Prostate gland (tissue), 2 donors: ENCODE data around the gene CD248. TPM values are rescaled to one million over a fixed set of nuclear protein-coding genes. Genes with fewer than 3 reads are reported as not detected.

Experiments used
- DNase-seq: peaks from one replicate; pipeline ENCODE4 v3.0.0-alpha.2; 2019; ENCODE audit warnings: low spot score
- H3K27ac ChIP-seq, 2 donors: fragments of 200-600 bp; sonication (generic); 2 replicates each; pipeline ENCODE4 v1.5.1; 2017 to 2019
- H3K27me3 ChIP-seq: fragments of 200-600 bp; sonication (generic); replicated peaks from 2 replicates; pipeline ENCODE4 v1.5.1; 2019; ENCODE audit not compliant: insufficient read depth
- H3K36me3 ChIP-seq, 2 donors: fragments of 200-600 bp; sonication (generic); 1 replicate in 1 of 2; 2 replicates in 1 of 2; pipeline versions ENCODE4 v1.5.1 to v1.8.1; 2017 to 2019
- H3K4me1 ChIP-seq: fragments of 200-600 bp; sonication (generic); replicated peaks from 2 replicates; pipeline ENCODE4 v1.5.1; 2019
- H3K4me3 ChIP-seq, 2 donors: fragments of 200-600 bp; sonication (generic); 2 replicates each; pipeline ENCODE4 v1.5.1; 2017 to 2019
- H3K9me3 ChIP-seq: fragments of 200-600 bp; sonication (generic); 2 replicates; pipeline ENCODE4 v1.5.1; 2017
- POLR2A ChIP-seq: fragments of 450-650 bp; IDR thresholded peaks from one replicate; pipeline ENCODE4 v1.6.1; 2016; ENCODE audit warnings: antibody characterized with exemption, mild to moderate bottlenecking
- POLR2AphosphoS5 ChIP-seq: sonication (generic); formaldehyde crosslinking; IDR thresholded peaks from one replicate; pipeline ENCODE4 v1.6.1; 2017; ENCODE audit warnings: antibody characterized with exemption
- WGBS: methylation state at CpG from one replicate; pipeline ENCODE4 v1.1.5; 2018; 5-methylcytosine and 5-hydroxymethylcytosine counted together
- intact Hi-C: fragments of 100-400 bp; cut with DNase I; formaldehyde crosslinking; loops from one replicate; pipeline ENCODE4 v1.14.2; 2022
- total RNA-seq, 2 donors: library from RNA; depleted of rRNA; stranded (reverse); fragments of >200 nt; gene quantifications; one replicate each; pipeline ENCODE4 v1.1.0, GENCODE V29; 2016
- TF ChIP-seq, protein P1 (sequence below), 4 experiments: fragments of 200-600 bp in 2 of 4; fragments of 450-650 bp in 2 of 4; sonication (generic) in 2 of 4; IDR thresholded peaks; 1 replicate in 3 of 4; 2 replicates in 1 of 4; pipeline ENCODE4 v1.5.1; 2016 to 2019; ENCODE audit warnings: antibody characterized with exemption in 4 of 4, mild to moderate bottlenecking in 2 of 4, moderate library complexity in 2 of 4

CD248 gene
- total RNA-seq, 2 donors from 2014 or later = 1.9 to 7.3 TPM

DNA sequence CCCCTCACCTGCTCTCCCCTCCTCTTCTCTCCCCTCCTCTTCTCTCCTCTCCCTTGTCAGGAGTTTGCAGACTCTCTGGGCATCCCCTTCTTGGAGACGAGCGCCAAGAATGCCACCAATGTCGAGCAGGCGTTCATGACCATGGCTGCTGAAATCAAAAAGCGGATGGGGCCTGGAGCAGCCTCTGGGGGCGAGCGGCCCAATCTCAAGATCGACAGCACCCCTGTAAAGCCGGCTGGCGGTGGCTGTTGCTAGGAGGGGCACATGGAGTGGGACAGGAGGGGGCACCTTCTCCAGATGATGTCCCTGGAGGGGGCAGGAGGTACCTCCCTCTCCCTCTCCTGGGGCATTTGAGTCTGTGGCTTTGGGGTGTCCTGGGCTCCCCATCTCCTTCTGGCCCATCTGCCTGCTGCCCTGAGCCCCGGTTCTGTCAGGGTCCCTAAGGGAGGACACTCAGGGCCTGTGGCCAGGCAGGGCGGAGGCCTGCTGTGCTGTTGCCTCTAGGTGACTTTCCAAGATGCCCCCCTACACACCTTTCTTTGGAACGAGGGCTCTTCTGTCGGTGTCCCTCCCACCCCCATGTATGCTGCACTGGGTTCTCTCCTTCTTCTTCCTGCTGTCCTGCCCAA is 40.7 kb downstream of the CD248 start:
- H3K9me3 ChIP-seq = no peaks in the 10 kb centered on the region
- H3K4me1 ChIP-seq = peaks cover 4% of the 10 kb centered on the region
- no peak overlapping the region for H3K4me3 ChIP-seq
- no peak for DNase-seq
- intact Hi-C loops = no loop called here
- H3K36me3 ChIP-seq = peaks cover 15 to 35% of the 10 kb centered on the region in 2 donors
- 81% methylated on average over 14 of the region's 14 CpGs for WGBS
- H3K27me3 ChIP-seq = no peaks in the 10 kb centered on the region
- no peak for TF ChIP-seq POLR2A
- TF ChIP-seq POLR2AphosphoS5 = no peak
- TF ChIP-seq, protein P1, sequence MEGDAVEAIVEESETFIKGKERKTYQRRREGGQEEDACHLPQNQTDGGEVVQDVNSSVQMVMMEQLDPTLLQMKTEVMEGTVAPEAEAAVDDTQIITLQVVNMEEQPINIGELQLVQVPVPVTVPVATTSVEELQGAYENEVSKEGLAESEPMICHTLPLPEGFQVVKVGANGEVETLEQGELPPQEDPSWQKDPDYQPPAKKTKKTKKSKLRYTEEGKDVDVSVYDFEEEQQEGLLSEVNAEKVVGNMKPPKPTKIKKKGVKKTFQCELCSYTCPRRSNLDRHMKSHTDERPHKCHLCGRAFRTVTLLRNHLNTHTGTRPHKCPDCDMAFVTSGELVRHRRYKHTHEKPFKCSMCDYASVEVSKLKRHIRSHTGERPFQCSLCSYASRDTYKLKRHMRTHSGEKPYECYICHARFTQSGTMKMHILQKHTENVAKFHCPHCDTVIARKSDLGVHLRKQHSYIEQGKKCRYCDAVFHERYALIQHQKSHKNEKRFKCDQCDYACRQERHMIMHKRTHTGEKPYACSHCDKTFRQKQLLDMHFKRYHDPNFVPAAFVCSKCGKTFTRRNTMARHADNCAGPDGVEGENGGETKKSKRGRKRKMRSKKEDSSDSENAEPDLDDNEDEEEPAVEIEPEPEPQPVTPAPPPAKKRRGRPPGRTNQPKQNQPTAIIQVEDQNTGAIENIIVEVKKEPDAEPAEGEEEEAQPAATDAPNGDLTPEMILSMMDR (IDR thresholded peaks at IDR 0.05) = no peak
- no peak overlapping the region for H3K27ac ChIP-seq

DNA sequence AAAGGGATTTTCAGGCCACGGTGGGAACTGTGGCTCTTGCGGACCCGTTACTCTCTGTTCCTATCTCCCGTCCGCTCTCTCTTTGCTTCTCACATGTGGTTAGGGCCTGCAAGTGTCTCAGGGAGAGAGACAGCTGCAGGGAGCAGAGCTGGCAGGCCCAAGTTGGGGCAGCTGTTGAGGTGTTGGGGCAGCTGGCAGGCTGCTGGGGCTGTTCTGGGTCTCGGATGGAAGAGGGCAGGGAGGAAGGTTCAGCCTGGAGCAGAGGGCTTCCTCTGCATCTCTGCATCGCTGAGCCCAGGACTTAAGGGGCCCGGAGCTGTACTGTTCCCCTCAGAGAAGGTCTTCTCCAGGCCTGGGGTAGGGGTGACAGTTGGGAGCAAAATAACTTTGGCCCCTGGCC is 41.4 kb downstream of the CD248 start:
- Histone ChIP-seq H3K36me3 (peaks cover 15 to 35% of the 10 kb centered on the region in 2 donors), H3K4me3 (no peak overlapping the region), H3K4me1 (peaks cover 4% of the 10 kb centered on the region), H3K9me3 (no peaks in the 10 kb centered on the region), H3K27me3 (no peaks in the 10 kb centered on the region), H3K27ac (no peak overlapping the region)
- intact Hi-C loops = no loop called here
- WGBS = 85% methylated on average over 8 of the region's 8 CpGs
- TF ChIP-seq POLR2A (no peak), POLR2AphosphoS5 (no peak)
- TF ChIP-seq, protein P1 (IDR thresholded peaks at IDR 0.05) = no peak
- DNase-seq = no peak

DNA sequence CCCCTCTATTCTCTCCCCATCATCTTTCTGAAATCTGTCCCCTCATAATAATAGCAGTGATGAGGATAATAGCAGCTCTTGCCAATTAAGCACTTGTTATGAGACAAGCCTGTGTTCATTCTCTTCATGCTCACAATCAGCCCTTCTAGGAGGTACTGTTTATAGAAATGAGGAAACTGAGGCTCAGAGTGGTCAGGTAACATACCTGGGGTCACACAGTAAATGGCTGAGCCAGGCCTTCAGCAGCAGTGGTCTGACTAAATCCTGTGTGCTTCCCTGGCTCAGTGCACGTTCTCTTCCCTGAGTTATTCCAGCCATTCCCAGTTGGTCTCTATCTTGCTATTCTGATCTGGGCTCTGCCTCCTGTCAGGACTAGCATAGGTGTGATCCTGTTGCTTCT is 42.6 kb downstream of the CD248 start:
- peaks cover 15 to 35% of the 10 kb centered on the region in 2 donors for H3K36me3 ChIP-seq
- 31% methylated on average over 1 of the region's 1 CpG for WGBS
- H3K27ac ChIP-seq = no peak overlapping the region
- peaks cover 7% of the 10 kb centered on the region for H3K4me1 ChIP-seq
- H3K4me3 ChIP-seq = no peak overlapping the region
- intact Hi-C loops = no loop called here
- TF ChIP-seq POLR2A = no peak
- no peak for TF ChIP-seq POLR2AphosphoS5
- TF ChIP-seq, protein P1 (IDR thresholded peaks at IDR 0.05) = no peak
- DNase-seq = no peak
- H3K9me3 ChIP-seq = no peaks in the 10 kb centered on the region
- H3K27me3 ChIP-seq = no peaks in the 10 kb centered on the region

DNA sequence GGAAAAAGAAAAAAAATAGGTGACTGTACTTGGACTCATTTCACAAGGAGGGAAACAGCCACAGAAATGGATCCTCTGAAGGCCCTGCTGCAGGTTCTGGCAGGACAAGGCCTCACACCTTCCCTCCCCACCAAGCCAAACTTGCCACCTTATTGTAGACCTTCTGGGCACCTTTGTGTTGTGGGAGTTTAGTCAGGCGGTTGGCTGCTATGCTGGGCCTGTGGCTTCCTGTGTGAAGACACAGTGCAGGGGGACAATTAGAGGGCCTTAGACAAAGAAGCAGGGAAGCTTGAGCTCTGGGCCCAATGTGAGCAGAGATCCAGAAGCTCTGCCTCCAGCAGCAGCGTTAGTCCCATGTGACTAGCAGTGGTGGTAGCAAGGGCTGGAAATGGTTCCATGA is 44.2 kb downstream of the CD248 start:
- H3K36me3 ChIP-seq = peaks cover 15 to 35% of the 10 kb centered on the region in 2 donors
- WGBS = 86% methylated on average over 2 of the region's 2 CpGs
- intact Hi-C loops = no loop called here
- TF ChIP-seq, protein P1 (IDR thresholded peaks at IDR 0.05) = no peak
- TF ChIP-seq POLR2AphosphoS5 (no peak), POLR2A (no peak)
- no peaks in the 10 kb centered on the region for H3K9me3 ChIP-seq
- no peaks in the 10 kb centered on the region for H3K27me3 ChIP-seq
- no peak overlapping the region for H3K4me3 ChIP-seq
- no peak overlapping the region for H3K27ac ChIP-seq
- peaks cover 5% of the 10 kb centered on the region for H3K4me1 ChIP-seq
- no peak for DNase-seq

DNA sequence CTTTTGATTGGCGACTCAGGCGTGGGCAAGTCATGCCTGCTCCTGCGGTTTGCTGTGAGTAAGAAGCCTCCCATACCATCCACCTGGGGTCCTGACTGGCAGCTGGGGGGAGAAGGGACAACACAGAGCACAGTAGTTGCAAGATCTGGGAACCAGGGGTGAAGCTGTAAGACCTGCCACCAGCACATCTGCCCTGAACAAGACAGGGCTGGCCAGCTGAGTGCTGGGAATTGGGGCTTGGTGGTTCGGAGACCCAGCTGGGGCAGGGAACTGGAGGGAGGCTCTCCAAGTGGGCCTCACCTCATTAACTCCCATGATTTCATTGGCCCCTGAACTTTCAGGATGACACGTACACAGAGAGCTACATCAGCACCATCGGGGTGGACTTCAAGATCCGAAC is 45.0 kb downstream of the CD248 start:
- intact Hi-C loops = no loop called here
- H3K4me1 ChIP-seq = peaks cover 6% of the 10 kb centered on the region
- H3K9me3 ChIP-seq = no peaks in the 10 kb centered on the region
- no peak for DNase-seq
- TF ChIP-seq, protein P1 (IDR thresholded peaks at IDR 0.05) = no peak
- no peak for TF ChIP-seq POLR2AphosphoS5
- no peak for TF ChIP-seq POLR2A
- H3K36me3 ChIP-seq = peaks cover 15 to 35% of the 10 kb centered on the region in 2 donors
- H3K4me3 ChIP-seq = no peak overlapping the region
- no peak overlapping the region for H3K27ac ChIP-seq
- no peaks in the 10 kb centered on the region for H3K27me3 ChIP-seq
- WGBS = 97% methylated on average over 7 of the region's 7 CpGs
